Neural cell (in vitro differentiated cells): ENCODE measurements around the gene EDAR. TPM values are rescaled to one million over a fixed set of nuclear protein-coding genes. Genes with fewer than 3 reads are reported as not detected.

Experiments
- H2AFZ ChIP-seq: fragments of 200-600, 300-800 bp; sonication (generic), shearing (Covaris generic); 2 replicates; pipeline ENCODE4 v1.6.0; 2014; ENCODE audit warnings: low read depth, mild to moderate bottlenecking, antibody characterized with exemption, low read length, moderate library complexity
- H3F3A ChIP-seq: fragments of 200-600 bp; shearing (Covaris generic); 2 replicates; pipeline ENCODE4 v1.6.1; 2016; ENCODE audit warnings: mild to moderate bottlenecking, moderate library complexity, mixed read lengths, antibody characterized with exemption, low read length; ENCODE audit not compliant: insufficient read depth, poor library complexity, severe bottlenecking
- H3K27ac ChIP-seq: fragments of 200-600, 300-800 bp; sonication (generic), shearing (Covaris generic); 2 replicates; pipeline ENCODE4 v1.5.1; 2014; ENCODE audit warnings: mild to moderate bottlenecking, low read length, moderate library complexity
- H3K27me3 ChIP-seq: fragments of 300-800, 200-600 bp; sonication (generic), shearing (Covaris generic); 2 replicates; pipeline ENCODE4 v1.6.0; 2014; ENCODE audit warnings: mild to moderate bottlenecking, low read depth, low read length, moderate library complexity; ENCODE audit not compliant: insufficient read depth
- H3K36me3 ChIP-seq: fragments of 300-800, 200-600 bp; sonication (generic), shearing (Covaris generic); 2 replicates; pipeline ENCODE4 v1.5.1; 2014; ENCODE audit warnings: mild to moderate bottlenecking, antibody characterized with exemption, low read length, moderate library complexity; ENCODE audit not compliant: insufficient read depth
- H3K4me2 ChIP-seq: fragments of 300-800, 200-600 bp; sonication (generic), shearing (Covaris generic); 2 replicates; pipeline ENCODE4 v1.6.0; 2014; ENCODE audit warnings: mild to moderate bottlenecking, low read length
- H3K4me3 ChIP-seq: fragments of 300-800, 200-600 bp; sonication (generic), shearing (Covaris generic); 2 replicates; pipeline ENCODE4 v1.5.1; 2014; ENCODE audit warnings: mild to moderate bottlenecking, low read length, moderate library complexity
- H3K79me2 ChIP-seq: fragments of 200-600 bp; shearing (Covaris generic); replicated peaks from 2 replicates; pipeline ENCODE4 v1.6.0; 2014; ENCODE audit warnings: mild to moderate bottlenecking, low read length, moderate library complexity; ENCODE audit not compliant: insufficient read depth
- H3K9ac ChIP-seq: fragments of 300-800, 200-600 bp; sonication (generic), shearing (Covaris generic); 2 replicates; pipeline ENCODE4 v1.6.1; 2016; ENCODE audit warnings: mild to moderate bottlenecking, low read length, mixed read lengths
- H3K9me2 ChIP-seq: fragments of 200-600 bp; shearing (Covaris generic); 2 replicates; pipeline ENCODE4 v1.6.1; 2016; ENCODE audit warnings: mild to moderate bottlenecking, low read length, mixed read lengths; ENCODE audit not compliant: insufficient read depth
- H3K9me3 ChIP-seq: fragments of 200-600, 300-800 bp; sonication (generic), shearing (Covaris generic); 2 replicates; pipeline ENCODE4 v1.6.1; 2016; ENCODE audit warnings: mild to moderate bottlenecking, mixed run types, low read length, moderate library complexity, mixed read lengths
- H4K20me1 ChIP-seq: fragments of 200-600 bp; shearing (Covaris generic); 2 replicates; pipeline ENCODE4 v1.6.1; 2016; ENCODE audit warnings: mild to moderate bottlenecking, mixed run types; ENCODE audit not compliant: insufficient read depth
- EP300 ChIP-seq: fragments of 450-650 bp; conservative IDR thresholded peaks from 2 replicates; pipeline ENCODE4 v1.6.1; 2014; ENCODE audit warnings: antibody characterized with exemption, mild to moderate bottlenecking, moderate library complexity; ENCODE audit not compliant: poor library complexity, severe bottlenecking
- EZH2 ChIP-seq: fragments of 200-600, 300-800 bp; shearing (Covaris generic), sonication (generic); IDR thresholded peaks from 2 replicates; pipeline ENCODE4 v1.6.1; 2014; ENCODE audit warnings: antibody characterized with exemption, low read length, borderline replicate concordance, mild to moderate bottlenecking; ENCODE audit not compliant: insufficient read depth, poor library complexity, severe bottlenecking
- MXI1 ChIP-seq: fragments of 450-650 bp; conservative IDR thresholded peaks from 2 replicates; pipeline ENCODE4 v1.6.1; 2014; ENCODE audit warnings: antibody characterized with exemption, mild to moderate bottlenecking; ENCODE audit not compliant: poor library complexity, severe bottlenecking
- POLR2AphosphoS5 ChIP-seq: IDR thresholded peaks from 2 replicates; pipeline ENCODE4 v1.6.1; 2012
- RAD21 ChIP-seq: fragments of 450-650 bp; conservative IDR thresholded peaks from 2 replicates; pipeline ENCODE4 v1.6.1; 2014; ENCODE audit warnings: antibody characterized with exemption, mild to moderate bottlenecking, moderate library complexity
- REST ChIP-seq: IDR thresholded peaks from 2 replicates; pipeline ENCODE4 v1.6.1; 2012; ENCODE audit warnings: borderline replicate concordance
- SMC3 ChIP-seq: fragments of 450-650 bp; conservative IDR thresholded peaks from 2 replicates; pipeline ENCODE4 v1.6.1; 2014; ENCODE audit warnings: antibody characterized with exemption, mild to moderate bottlenecking, moderate library complexity; ENCODE audit not compliant: poor library complexity
- TAF1 ChIP-seq: IDR thresholded peaks from 2 replicates; pipeline ENCODE4 v1.6.1; 2012; ENCODE audit warnings: low read depth
- polyA plus RNA-seq: library from polyadenylated mRNA; depleted of rRNA; stranded (reverse); fragments of >200 nt; gene quantifications from 2 replicates; pipeline ENCODE4 v1.2.3, GENCODE V29; 2014
- TF ChIP-seq, protein P1 (sequence below): fragments of 450-650 bp; IDR thresholded peaks from 2 replicates; pipeline ENCODE4 v1.5.1; 2014; ENCODE audit warnings: antibody characterized with exemption, mild to moderate bottlenecking, moderate library complexity; ENCODE audit not compliant: poor library complexity, severe bottlenecking

The EDAR gene
- polyA plus RNA-seq, 1 donor from 2014 or later = not detected

DNA sequence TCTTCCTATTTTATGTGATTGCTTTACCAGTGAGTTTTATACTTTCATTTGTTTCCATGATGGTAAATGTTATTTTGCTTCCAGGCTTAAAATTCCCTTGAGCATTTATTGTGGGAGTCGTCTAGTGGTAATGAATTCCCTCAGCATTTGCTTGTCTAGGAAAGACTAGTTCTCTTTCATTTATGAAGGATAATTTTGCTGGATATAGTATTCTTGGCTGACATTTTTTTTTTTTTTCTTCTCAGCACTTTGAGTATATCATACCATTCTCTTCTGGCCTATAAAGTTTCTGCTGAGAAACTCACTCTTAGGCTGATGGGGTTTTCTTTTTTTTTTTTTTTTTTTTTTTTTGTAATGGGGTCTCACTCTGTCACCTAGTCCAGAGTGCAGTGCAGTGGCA lies 99.1 kb downstream of the EDAR start:
- Histone ChIP-seq H3K36me3 (no peaks in the 10 kb centered on the region), H2AFZ (no peak overlapping the region), H3K9me2 (no peaks in the 10 kb centered on the region), H3K9me3 (no peaks in the 10 kb centered on the region), H3K27ac (no peak overlapping the region), H3K79me2 (no peaks in the 10 kb centered on the region), H3K4me3 (no peak overlapping the region), H3F3A (no peaks in the 10 kb centered on the region), H3K27me3 (no peaks in the 10 kb centered on the region), H3K4me2 (no peak overlapping the region), H3K9ac (no peak overlapping the region), H4K20me1 (no peaks in the 10 kb centered on the region)
- no peak for TF ChIP-seq POLR2AphosphoS5
- TF ChIP-seq, protein P1, sequence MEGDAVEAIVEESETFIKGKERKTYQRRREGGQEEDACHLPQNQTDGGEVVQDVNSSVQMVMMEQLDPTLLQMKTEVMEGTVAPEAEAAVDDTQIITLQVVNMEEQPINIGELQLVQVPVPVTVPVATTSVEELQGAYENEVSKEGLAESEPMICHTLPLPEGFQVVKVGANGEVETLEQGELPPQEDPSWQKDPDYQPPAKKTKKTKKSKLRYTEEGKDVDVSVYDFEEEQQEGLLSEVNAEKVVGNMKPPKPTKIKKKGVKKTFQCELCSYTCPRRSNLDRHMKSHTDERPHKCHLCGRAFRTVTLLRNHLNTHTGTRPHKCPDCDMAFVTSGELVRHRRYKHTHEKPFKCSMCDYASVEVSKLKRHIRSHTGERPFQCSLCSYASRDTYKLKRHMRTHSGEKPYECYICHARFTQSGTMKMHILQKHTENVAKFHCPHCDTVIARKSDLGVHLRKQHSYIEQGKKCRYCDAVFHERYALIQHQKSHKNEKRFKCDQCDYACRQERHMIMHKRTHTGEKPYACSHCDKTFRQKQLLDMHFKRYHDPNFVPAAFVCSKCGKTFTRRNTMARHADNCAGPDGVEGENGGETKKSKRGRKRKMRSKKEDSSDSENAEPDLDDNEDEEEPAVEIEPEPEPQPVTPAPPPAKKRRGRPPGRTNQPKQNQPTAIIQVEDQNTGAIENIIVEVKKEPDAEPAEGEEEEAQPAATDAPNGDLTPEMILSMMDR = no peak
- no peak for TF ChIP-seq EP300
- TF ChIP-seq SMC3 = no peak

GRCh38 chr2:108884619-108885018 lies 104.4 kb downstream of the EDAR start:
- Histone ChIP-seq H3K27me3 (no peaks in the 10 kb centered on the region), H3K27ac (no peak overlapping the region), H4K20me1 (no peaks in the 10 kb centered on the region), H3K36me3 (no peaks in the 10 kb centered on the region), H3F3A (no peaks in the 10 kb centered on the region), H3K4me2 (no peak overlapping the region), H3K9ac (no peak overlapping the region), H3K9me2 (no peaks in the 10 kb centered on the region), H2AFZ (no peak overlapping the region), H3K4me3 (no peak overlapping the region), H3K9me3 (no peaks in the 10 kb centered on the region), H3K79me2 (no peaks in the 10 kb centered on the region)
- TF ChIP-seq SMC3 (no peak), EZH2 (no peak), REST (no peak), RAD21 (no peak), MXI1 (no peak)

GRCh38 chr2:108878276-108878675 lies 110.7 kb downstream of the EDAR start:
- TF ChIP-seq EP300 (no peak), TAF1 (no peak), REST (no peak), RAD21 (no peak), SMC3 (no peak), POLR2AphosphoS5 (no peak), MXI1 (no peak), EZH2 (no peak)
- TF ChIP-seq, protein P1 = no peak
- Histone ChIP-seq H3K36me3 (peaks cover 3% of the 10 kb centered on the region), H3K27ac (no peak overlapping the region), H3K4me2 (no peak overlapping the region), H3F3A (no peaks in the 10 kb centered on the region), H4K20me1 (no peaks in the 10 kb centered on the region), H3K9me3 (no peaks in the 10 kb centered on the region), H3K4me3 (no peak overlapping the region), H3K27me3 (no peaks in the 10 kb centered on the region), H3K79me2 (no peaks in the 10 kb centered on the region), H2AFZ (no peak overlapping the region), H3K9me2 (no peaks in the 10 kb centered on the region), H3K9ac (no peak overlapping the region)
